GM21786 (cell line): ENCODE measurements around the gene BCAN.

ENCODE experiments used
- ATAC-seq: cut with Tn5 transposase; IDR thresholded peaks from one replicate; pipeline ENCODE4 v1.9.1; 2021; ENCODE audit not compliant: unreplicated experiment

BCAN gene

DNA sequence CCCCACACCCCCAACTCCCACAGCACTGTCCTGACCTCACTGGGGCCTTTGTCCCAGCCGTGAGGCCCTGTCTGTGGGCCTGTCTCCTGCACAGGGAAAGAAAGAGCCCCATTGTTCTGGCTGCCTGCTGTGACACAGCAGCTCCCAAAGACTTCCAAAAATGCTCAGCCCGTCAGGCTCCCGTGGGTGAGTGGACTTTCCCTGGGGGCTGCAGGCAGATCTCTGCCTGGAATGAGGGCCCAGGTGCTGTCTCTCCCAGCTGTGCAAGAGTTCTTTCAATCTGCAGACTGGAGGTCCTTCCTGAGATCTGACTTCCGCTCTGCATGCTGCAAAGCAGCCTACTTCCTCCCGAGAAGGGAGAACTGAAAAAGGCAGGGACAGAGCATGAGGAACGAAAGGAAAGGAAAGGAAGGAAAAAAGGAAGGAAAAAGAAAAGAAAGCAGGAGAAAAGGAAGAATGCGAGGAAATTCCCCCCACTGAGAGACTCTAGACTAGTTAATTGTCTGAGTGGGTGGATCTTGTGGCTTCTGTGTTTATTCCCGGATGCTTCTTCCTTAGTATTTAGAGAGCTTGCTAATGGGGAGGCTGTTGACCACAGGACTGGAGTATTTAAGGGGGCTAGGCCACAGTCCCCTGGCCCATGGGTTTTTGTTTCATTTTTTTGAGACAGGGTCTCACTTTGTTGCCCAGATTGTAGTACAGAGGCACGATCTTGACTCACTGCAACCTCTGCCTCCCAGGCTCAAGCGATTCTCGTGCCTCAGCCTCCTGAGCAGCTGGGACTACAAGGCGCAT lies 20.3 kb downstream of the BCAN start:
- ATAC-seq = no peak

DNA sequence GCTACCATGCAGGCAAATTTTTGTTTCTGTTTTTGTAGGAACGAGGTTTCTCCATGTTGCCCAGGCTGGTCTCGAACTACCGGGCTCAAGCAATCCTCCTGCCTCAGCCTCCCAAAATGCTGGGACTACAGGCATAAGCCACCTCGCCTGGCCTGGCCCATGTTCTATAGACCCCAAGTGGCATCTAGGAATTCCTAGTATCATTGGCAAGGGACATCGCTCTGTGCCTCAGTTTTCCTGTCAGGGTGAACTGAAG lies 20.8 kb downstream of the BCAN start:
- no peak for ATAC-seq

DNA sequence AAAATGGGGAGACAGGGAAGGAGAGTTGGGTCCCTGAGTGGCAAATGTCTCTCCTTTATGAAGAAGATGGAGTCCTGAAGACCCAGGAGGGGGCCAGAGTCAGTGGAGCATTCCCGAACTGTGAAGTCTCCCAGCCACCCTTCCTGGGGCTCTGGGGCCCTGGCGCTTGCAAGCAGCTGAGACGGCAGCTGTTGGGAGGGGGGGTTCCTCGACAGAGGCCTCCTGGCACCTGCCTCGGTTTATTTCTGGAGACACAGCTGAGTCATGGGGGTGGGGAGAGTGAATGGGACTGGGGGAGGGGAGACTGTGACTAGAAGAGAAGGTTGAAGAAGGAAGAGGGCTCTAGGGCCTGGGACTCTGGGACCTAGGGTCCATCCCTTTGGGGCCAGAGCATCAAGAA lies 21.3 kb downstream of the BCAN start:
- ATAC-seq = no peak

GRCh38 chr1:156664046-156664766 lies 22.3 kb downstream of the BCAN start:
- no peak for ATAC-seq

- no peak for ATAC-seq
Observed at GRCh38 chr1:156664767-156665411, 23.0 kb downstream of the BCAN start.

DNA sequence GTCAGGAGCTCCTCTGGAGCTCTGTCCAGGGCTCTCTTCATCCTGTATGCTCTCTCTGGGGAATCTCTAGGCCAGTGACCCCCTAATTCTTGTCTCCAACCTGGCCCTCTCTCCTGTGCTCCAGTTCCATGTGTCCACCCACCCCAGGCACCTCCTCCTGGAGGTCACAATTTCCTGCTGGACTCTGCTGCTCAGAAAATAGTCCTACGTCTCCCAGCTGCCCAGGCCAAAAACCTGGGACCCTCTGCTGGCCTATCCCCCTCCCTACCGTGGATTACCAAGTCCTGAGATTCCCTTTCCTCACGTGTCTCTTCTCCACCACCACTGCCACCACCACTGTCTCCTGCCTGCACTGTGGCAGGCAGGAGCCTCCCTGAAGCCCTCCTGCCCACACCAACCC lies 23.6 kb downstream of the BCAN start:
- ATAC-seq = no peak

GRCh38 chr1:156666862-156667609 lies 25.1 kb downstream of the BCAN start:
- no peak for ATAC-seq

- no peak for ATAC-seq
Observed at GRCh38 chr1:156667610-156667967, 25.7 kb downstream of the BCAN start.

DNA sequence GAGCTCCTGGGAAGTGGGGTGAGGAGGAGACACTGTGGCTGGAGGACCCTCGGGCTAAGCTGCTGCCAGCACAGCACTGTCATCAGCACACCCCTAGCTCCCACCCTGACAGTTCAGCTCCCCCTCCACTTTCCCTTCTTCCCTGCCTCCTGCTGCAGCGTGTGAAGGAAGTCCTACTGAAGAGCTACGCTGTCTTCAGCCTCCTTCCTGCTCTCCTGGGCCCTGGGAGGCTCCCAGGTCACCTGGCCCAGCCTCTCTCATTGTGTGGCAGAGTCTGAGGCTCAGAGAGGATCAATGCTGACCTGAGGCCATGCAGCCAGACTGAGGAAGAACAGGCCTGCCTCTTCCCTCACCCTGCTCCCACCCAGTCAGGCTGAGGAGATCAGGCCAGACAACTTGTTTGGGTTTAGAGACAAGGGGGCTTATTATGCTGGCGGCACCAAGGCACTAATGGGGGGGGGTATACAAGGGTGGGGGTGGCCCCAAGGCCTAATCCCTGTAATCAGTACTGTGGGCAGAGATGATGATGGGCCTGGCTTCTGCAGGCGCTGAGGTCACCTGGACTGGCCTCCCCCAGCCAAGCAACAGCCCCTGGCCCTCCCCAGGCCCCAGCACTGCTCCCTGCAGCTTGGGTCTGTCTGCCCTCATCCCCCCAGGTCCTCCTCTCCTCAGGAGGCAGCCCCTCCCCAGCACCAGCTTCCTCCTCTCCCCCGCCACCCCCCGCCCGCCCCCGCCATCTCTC lies 26.2 kb downstream of the BCAN start:
- ATAC-seq = no peak

- no peak for ATAC-seq
Observed at GRCh38 chr1:156668801-156669637, 27.1 kb downstream of the BCAN start.

GRCh38 chr1:156669794-156670193 lies 27.9 kb downstream of the BCAN start:
- ATAC-seq = no peak

DNA sequence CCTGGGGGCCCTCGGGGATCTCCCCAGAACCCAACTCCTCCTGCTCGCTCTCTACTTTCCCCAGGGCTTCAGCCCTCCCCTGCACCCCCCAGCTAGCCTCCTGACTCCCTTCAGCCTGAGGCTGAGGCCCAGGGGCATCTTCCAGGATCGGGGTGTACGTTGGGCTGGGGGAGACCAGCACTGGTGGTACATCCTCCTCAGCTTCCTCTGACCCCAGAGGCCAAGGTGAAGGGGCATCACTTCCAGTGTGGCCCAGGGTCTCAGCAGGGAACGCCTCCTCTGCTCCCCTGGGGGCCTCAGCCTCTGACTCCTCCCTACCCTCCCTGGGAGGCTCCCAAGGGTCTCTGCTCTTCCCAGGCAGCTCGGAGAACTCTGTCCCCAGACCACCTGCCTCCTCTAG lies 28.4 kb downstream of the BCAN start:
- ATAC-seq = no peak

DNA sequence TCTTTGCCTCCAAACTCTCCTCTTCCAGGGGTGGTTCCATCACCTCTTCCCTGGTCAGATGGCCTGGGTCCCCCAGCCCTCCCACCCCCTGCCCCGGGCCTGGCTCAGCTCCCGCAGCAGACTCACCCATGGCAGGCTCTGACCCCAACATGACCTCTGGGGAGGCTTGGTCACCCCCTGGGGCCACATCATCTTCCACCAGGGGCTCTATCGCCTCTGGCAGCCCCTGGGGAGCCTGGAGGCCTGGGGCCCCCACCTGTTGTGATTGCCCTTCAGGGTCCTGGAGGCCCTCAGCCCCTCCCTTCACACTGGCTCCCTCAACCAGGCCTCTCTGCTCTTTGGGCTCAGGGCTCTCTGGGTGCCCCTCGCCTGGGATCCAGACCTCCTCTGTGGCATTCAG lies 28.9 kb downstream of the BCAN start:
- ATAC-seq = no peak

GRCh38 chr1:156671804-156672203 lies 29.9 kb downstream of the BCAN start:
- ATAC-seq = no peak

GRCh38 chr1:156673387-156674121 lies 31.6 kb downstream of the BCAN start:
- ATAC-seq = no peak

- no peak for ATAC-seq
Observed at GRCh38 chr1:156675210-156676113, 33.5 kb downstream of the BCAN start.

- ATAC-seq = no peak
Observed at GRCh38 chr1:156676114-156676819, 34.4 kb downstream of the BCAN start.
